HepG2 (cell line): ENCODE data around the gene NAMPT. TPM values are rescaled to one million over a fixed set of nuclear protein-coding genes. Genes with fewer than 3 reads are reported as not detected.

Experiments used
- ATAC-seq: fragments of 200-7000 bp; cut with Tn5 transposase; 3 replicates; pipeline ENCODE4 v1.9.1; 2020; ENCODE audit warnings: mild to moderate bottlenecking, moderate library complexity
- Bru-seq: library from RNA; stranded (reverse); fragments of 400-500 nt; gene quantifications from one replicate; lab custom pipeline; 2021; lab: Mats Ljungman, UMichigan
- BruChase-seq, 2 experiments: library from RNA; stranded (reverse); fragments of 400-500 nt; gene quantifications; one replicate each; lab custom pipeline; 2021; lab: Mats Ljungman, UMichigan
- BruUV-seq: library from RNA; stranded (reverse); fragments of 400-500 nt; replicated peaks from 2 replicates; lab custom pipeline; 2021; lab: Mats Ljungman, UMichigan
- CTCF ChIA-PET: fragments of 300-600 bp; formaldehyde crosslinking; extraction: SDS; loops from one replicate; lab custom pipeline; 2021; ENCODE audit warnings: low total read pairs, inconsistent platforms, low intra/inter-chr PET ratio; lab: Yijun Ruan, JAX
- POLR2A ChIA-PET: fragments of 350-600 bp; sonication (Branson Sonifier 250); formaldehyde crosslinking; loops from one replicate; lab custom pipeline; 2020; ENCODE audit warnings: antibody characterized with exemption, inconsistent platforms; lab: Yijun Ruan, JAX
- DNase-seq: peaks from one replicate; pipeline ENCODE4 v3.0.0-alpha.2; 2015; ENCODE audit warnings: low spot score
- FAIRE-seq: peaks from 3 replicates; lab custom pipeline; 2011; peaks lifted over from hg19 to GRCh38; lab: Jason Lieb, UNC
- H2AFZ ChIP-seq: one replicate; pipeline ENCODE4 v1.6.1; 2011; ENCODE audit warnings: low read length, inconsistent platforms
- H3K27ac ChIP-seq: fragments of 300-600 bp; 3 replicates; pipeline ENCODE4 v1.8.0; 2011; ENCODE audit warnings: mixed run types, mild to moderate bottlenecking, mixed read lengths, low read length, inconsistent platforms; ENCODE audit not compliant: insufficient read depth; ENCODE audit errors: extremely low read length
- H3K27me3 ChIP-seq, 2 experiments: fragments of 200-600 bp in 1 of 2; 2 replicates in 1 of 2; 3 replicates in 1 of 2; pipeline versions ENCODE4 v1.6.0 to v1.8.0; 2011; ENCODE audit warnings: low read length in 2 of 2, mild to moderate bottlenecking in 2 of 2, moderate library complexity in 2 of 2, inconsistent platforms in 1 of 2; ENCODE audit not compliant: insufficient read depth in 2 of 2, control insufficient read depth in 1 of 2
- H3K36me3 ChIP-seq, 2 experiments: fragments of 200-600 bp in 1 of 2; replicated peaks in 1 of 2; 2 replicates in 1 of 2; 3 replicates in 1 of 2; pipeline versions ENCODE4 v1.5.1 to v1.8.0; 2011; ENCODE audit warnings: low read length in 2 of 2, inconsistent platforms in 1 of 2; ENCODE audit not compliant: insufficient read depth in 2 of 2, control insufficient read depth in 1 of 2
- H3K4me1 ChIP-seq: 2 replicates; pipeline ENCODE4 v1.5.1; 2012; ENCODE audit warnings: low read length, inconsistent platforms; ENCODE audit not compliant: insufficient read depth
- H3K4me2 ChIP-seq: 2 replicates; pipeline ENCODE4 v1.6.0; 2011; ENCODE audit warnings: low read depth, low read length, inconsistent platforms
- H3K4me3 ChIP-seq, 3 experiments: fragments of 200-600 bp in 1 of 3; sonication (generic), shearing (Covaris generic) in 1 of 3; replicated peaks in 1 of 3; 2 replicates each; pipeline ENCODE4 v1.5.1; 2011 to 2016; ENCODE audit warnings: low read length in 3 of 3, inconsistent platforms in 2 of 3, low read depth in 2 of 3, mild to moderate bottlenecking in 2 of 3, control low read depth in 1 of 3, mixed read lengths in 1 of 3; ENCODE audit not compliant: insufficient read depth in 1 of 3
- H3K79me2 ChIP-seq: one replicate; pipeline ENCODE4 v1.6.1; 2011; ENCODE audit warnings: low read length, inconsistent platforms; ENCODE audit not compliant: insufficient read depth
- H3K9ac ChIP-seq: 2 replicates; pipeline ENCODE4 v1.6.0; 2011; ENCODE audit warnings: mild to moderate bottlenecking, low read depth, low read length, inconsistent platforms; ENCODE audit not compliant: insufficient read depth
- H3K9me3 ChIP-seq: 2 replicates; pipeline ENCODE4 v1.5.1; 2012; ENCODE audit warnings: mild to moderate bottlenecking, low read length
- H4K20me1 ChIP-seq: 2 replicates; pipeline ENCODE4 v1.6.0; 2011; ENCODE audit warnings: inconsistent platforms, mild to moderate bottlenecking, low read length, moderate library complexity; ENCODE audit not compliant: insufficient read depth
- CBFB ChIP-seq: sonication (generic); formaldehyde crosslinking; IDR thresholded peaks from 2 replicates; pipeline ENCODE4 v1.4.0; 2020; ENCODE audit warnings: missing genetic modification reagents
- KAT8 ChIP-seq: IDR thresholded peaks from 2 replicates; pipeline ENCODE4 v1.6.1; 2016; ENCODE audit warnings: missing genetic modification reagents, missing compliant biosample characterization
- NFYB ChIP-seq: sonication (generic); formaldehyde crosslinking; IDR thresholded peaks from 2 replicates; pipeline ENCODE4 v1.4.0; 2020; ENCODE audit warnings: missing genetic modification reagents
- PCBP1 ChIP-seq: fragments of 200-400 bp; formaldehyde crosslinking; IDR thresholded peaks from 2 replicates; pipeline ENCODE4 v1.6.1; 2017; ENCODE audit warnings: mild to moderate bottlenecking, low read depth, low read length, borderline replicate concordance
- POLR2A ChIP-seq, 2 experiments: IDR thresholded peaks; 2 replicates each; pipeline ENCODE4 v1.6.1; 2011; ENCODE audit warnings: low read depth in 2 of 2, low read length in 2 of 2, mild to moderate bottlenecking in 1 of 2, moderate library complexity in 1 of 2; ENCODE audit not compliant: insufficient read depth in 1 of 2
- RBFOX2 ChIP-seq: fragments of 200-400 bp; formaldehyde crosslinking; IDR thresholded peaks from 2 replicates; pipeline ENCODE4 v1.6.1; 2017; ENCODE audit warnings: low read depth, mild to moderate bottlenecking, low read length
- SMAD1 ChIP-seq: sonication (generic); formaldehyde crosslinking; IDR thresholded peaks from 2 replicates; pipeline ENCODE4 v1.4.0; 2020; ENCODE audit warnings: missing genetic modification reagents, low read depth, mild to moderate bottlenecking, borderline replicate concordance
- SMARCE1 ChIP-seq: fragments of 450-650 bp; IDR thresholded peaks from 2 replicates; pipeline ENCODE4 v1.6.1; 2017; ENCODE audit warnings: borderline replicate concordance
- TBX3 ChIP-seq: fragments of 450-650 bp; IDR thresholded peaks from 2 replicates; pipeline ENCODE4 v1.6.1; 2017; ENCODE audit warnings: antibody characterized with exemption, mild to moderate bottlenecking, inconsistent platforms, borderline replicate concordance
- ZNF12 ChIP-seq: sonication (generic); formaldehyde crosslinking; IDR thresholded peaks from 2 replicates; pipeline ENCODE4 v1.5.0; 2020; ENCODE audit warnings: missing genetic modification reagents
- ZNF629 ChIP-seq: sonication (generic); formaldehyde crosslinking; conservative IDR thresholded peaks from 2 replicates; pipeline ENCODE4 v1.5.0; 2020; ENCODE audit warnings: missing genetic modification reagents
- ZNF777 ChIP-seq: sonication (generic); formaldehyde crosslinking; IDR thresholded peaks from 2 replicates; pipeline ENCODE4 v1.4.0; 2020; ENCODE audit warnings: missing genetic modification reagents
- WGBS: methylation state at CpG from one replicate; pipeline ENCODE4 v1.1.6; 2017; ENCODE audit warnings: low lambda C conversion rate; 5-methylcytosine and 5-hydroxymethylcytosine counted together
- in situ Hi-C: cut with HindIII; loops from 2 replicates; pipeline ENCODE4 v1.10.0; 2017; ENCODE audit warnings: low pct_unique_long_range_greater_than_20kb; ENCODE audit not compliant: extremely low pct_ligation_motif_present
- intact Hi-C: fragments of 100-400 bp; cut with micrococcal nuclease; formaldehyde crosslinking; loops from one replicate; pipeline ENCODE4 v1.10.0; 2022; ENCODE audit not compliant: unreplicated experiment
- long read RNA-seq, 2 experiments: library from RNA in 1 of 2; library from polyadenylated mRNA in 1 of 2; stranded (forward) in 1 of 2; unstranded in 1 of 2; transcript quantifications; one replicate each; pipeline ENCODE4 v2.0.0, GENCODE V29; 2019 to 2022
- polyA minus RNA-seq, 3 experiments: library from RNA; depleted of rRNA, polyadenylated mRNA; stranded (reverse); fragments of >200 nt; gene quantifications; 2 replicates each; pipeline ENCODE4 v1.2.3, GENCODE V29; 2011; ENCODE audit warnings: low replicate concordance in 1 of 3
- polyA plus RNA-seq, 8 experiments: library from polyadenylated mRNA; depleted of rRNA in 3 of 8; stranded (reverse) in 7 of 8; unstranded in 1 of 8; fragments of >200 nt; fragmentation: Illumina TruSeq in 4 of 8; extraction: Trizol in 4 of 8; gene quantifications; 2 replicates each; pipeline versions ENCODE4 v1.2.1 to v1.2.3, GENCODE V29; 2011 to 2016; ENCODE audit warnings: low read depth in 4 of 8, missing spikeins in 1 of 8, mixed read lengths in 1 of 8; ENCODE audit not compliant: insufficient read depth in 1 of 8
- total RNA-seq, 5 experiments: library from RNA; depleted of rRNA; stranded (reverse); fragments of >200 nt; fragmentation: Illumina TruSeq; extraction: Trizol; gene quantifications; 2 replicates each; pipeline ENCODE4 v1.2.3, GENCODE V29; 2016; ENCODE audit warnings: low read depth in 1 of 5
- TF ChIP-seq, protein P1 (sequence below): IDR thresholded peaks from 2 replicates; pipeline ENCODE4 v1.6.1; 2016; ENCODE audit warnings: mild to moderate bottlenecking, missing biosample characterization, missing genetic modification reagents
- TF ChIP-seq, protein P2 (sequence below): sonication (generic); formaldehyde crosslinking; IDR thresholded peaks from 2 replicates; pipeline ENCODE4 v1.9.0; 2022; ENCODE audit warnings: low read depth, missing genetic modification reagents
- TF ChIP-seq, protein P3 (sequence below): sonication (generic); formaldehyde crosslinking; IDR thresholded peaks from 2 replicates; pipeline ENCODE4 v1.9.0; 2021; ENCODE audit warnings: missing genetic modification reagents, mild to moderate bottlenecking, borderline replicate concordance
- TF ChIP-seq, protein P4 (sequence below), 2 experiments: fragments of 450-650 bp in 1 of 2; sonication (generic) in 1 of 2; formaldehyde crosslinking; IDR thresholded peaks; 2 replicates each; pipeline versions ENCODE4 v1.5.0 to v1.8.0; 2020 to 2022; ENCODE audit warnings: mild to moderate bottlenecking in 1 of 2, missing genetic modification reagents in 1 of 2

NAMPT gene
- total RNA-seq (2016; rRNA removed; fragmentation: Illumina TruSeq; extraction: Trizol) = 67.7 and 105 TPM in 2 replicates
- 13.0 and 13.4 TPM in 2 replicates for total RNA-seq (2016; cell fraction: cytosol; rRNA removed; fragmentation: Illumina TruSeq; extraction: Trizol; ENCODE audit: low read depth)
- total RNA-seq (2016; cell fraction: insoluble cytoplasmic fraction; rRNA removed; fragmentation: Illumina TruSeq; extraction: Trizol) = 64.2 and 94.5 TPM in 2 replicates
- 33.7 and 41.5 TPM in 2 replicates for total RNA-seq (2016; cell fraction: membrane; rRNA removed; fragmentation: Illumina TruSeq; extraction: Trizol)
- 43.1 and 45.4 TPM in 2 replicates for total RNA-seq (2016; cell fraction: nucleus; rRNA removed; fragmentation: Illumina TruSeq; extraction: Trizol)
- 10.4 and 15.8 TPM in 2 replicates for polyA plus RNA-seq (2011; rRNA removed)
- 6.9 and 10.2 TPM in 2 replicates for polyA plus RNA-seq (2011; cell fraction: cytosol; rRNA removed)
- 4.5 and 9.2 TPM in 2 replicates for polyA plus RNA-seq (2011; cell fraction: nucleus; rRNA removed)
- polyA plus RNA-seq (2012) = 32.6 and 38.7 TPM in 2 replicates
- 7.8 and 8.1 TPM in 2 replicates for polyA plus RNA-seq (2016; cell fraction: cytosol; fragmentation: Illumina TruSeq; extraction: Trizol; ENCODE audit: low read depth)
- 74.3 and 76.8 TPM in 2 replicates for polyA plus RNA-seq (2016; cell fraction: insoluble cytoplasmic fraction; fragmentation: Illumina TruSeq; extraction: Trizol; ENCODE audit: low read depth)
- 14.5 and 16.2 TPM in 2 replicates for polyA plus RNA-seq (2016; cell fraction: membrane; fragmentation: Illumina TruSeq; extraction: Trizol; ENCODE audit: low read depth)
- 23.2 and 29.2 TPM in 2 replicates for polyA plus RNA-seq (2016; cell fraction: nucleus; fragmentation: Illumina TruSeq; extraction: Trizol; ENCODE audit: insufficient read depth, low read depth)
- polyA minus RNA-seq (2011; rRNA and poly(A)+ RNA removed; ENCODE audit: low replicate concordance) = 7.5 and 29.2 TPM in 2 replicates
- 43.6 and 50.5 TPM in 2 replicates for polyA minus RNA-seq (2011; cell fraction: cytosol; rRNA and poly(A)+ RNA removed)
- polyA minus RNA-seq (2011; cell fraction: nucleus; rRNA and poly(A)+ RNA removed) = 56.3 and 66.5 TPM in 2 replicates
- percentile 86 among the genes with signal in this experiment for Bru-seq, nascent RNA
- percentile 87 among the genes with signal in this experiment for BruChase-seq, experiment 1, labeled RNA remaining after a 6-hour chase
- percentile 83 among the genes with signal in this experiment for BruChase-seq, experiment 2, labeled RNA remaining after a 2-hour chase
- long read RNA-seq, experiment 1, full-length matches to known transcripts = 30 of 39 reads
- long read RNA-seq, experiment 1, partial matches to known transcripts = 4 of 39 reads
- long read RNA-seq, experiment 1, other reads (novel, unspliced or antisense) = 5 of 39 reads
- long read RNA-seq, experiment 2, full-length matches to known transcripts = 19 of 46 reads
- long read RNA-seq, experiment 2, partial matches to known transcripts = 9 of 46 reads
- long read RNA-seq, experiment 2, other reads (novel, unspliced or antisense) = 18 of 46 reads

GRCh38 chr7:106284714-106285050 lies at the start of gene NAMPT:
Gene NAMPT, minus strand, starts transcription at chr7:106284983. Its CDS starts 99 bp downstream, at chr7:106284884.
- in situ Hi-C loops (no loop called here), intact Hi-C loops (loop anchor here (2.0 to 10.0 kb wide), 2 partner anchors 42 to 880 kb away; partner anchors contain the start of gene HBP1)
- DNase-seq (no peak), FAIRE-seq (no peak), ATAC-seq (no peak)
- Histone ChIP-seq H3K79me2 (peaks cover 44% of the 10 kb centered on the region), H3K4me3 (peak within 1 kb of the TSS; percentile 83 to 90 (median 88)), H3K27ac (peak within 1 kb of the TSS; percentile 85), H4K20me1 (peaks cover 9% of the 10 kb centered on the region; the same call in 1 of the 2 replicates), H3K4me2 (peak within 1 kb of the TSS; percentile 89), H2AFZ (peak within 1 kb of the TSS; percentile 71), H3K4me1 (peaks cover 47% of the 10 kb centered on the region), H3K27me3 (no peaks in the 10 kb centered on the region), H3K9ac (peak within 1 kb of the TSS; percentile 76), H3K36me3 (no peaks in the 10 kb centered on the region), H3K9me3 (no peaks in the 10 kb centered on the region)
- POLR2A ChIA-PET = interaction anchor here (0.9 to 1.4 kb wide), 9 partner anchors 11 to 884 kb away, joined by 3 to 8 read pairs (median 5); partner anchors contain the start of genes EFCAB10, HBP1 and SYPL1
- no TSS peak for BruUV-seq
- CTCF ChIA-PET = no interaction called here
- WGBS = 3% methylated on average over 8 of the region's 32 CpGs
- TF ChIP-seq POLR2A (IDR thresholded peaks at IDR 0.05; ENCODE audit: insufficient read depth in 1 of 2, low read depth in 2 of 2, low read length in 2 of 2) = peak; percentile 67 to 80
- no peak for TF ChIP-seq NFYB (CRISPR knock-in tag)
- no peak for TF ChIP-seq ZNF777
- TF ChIP-seq, protein P1, sequence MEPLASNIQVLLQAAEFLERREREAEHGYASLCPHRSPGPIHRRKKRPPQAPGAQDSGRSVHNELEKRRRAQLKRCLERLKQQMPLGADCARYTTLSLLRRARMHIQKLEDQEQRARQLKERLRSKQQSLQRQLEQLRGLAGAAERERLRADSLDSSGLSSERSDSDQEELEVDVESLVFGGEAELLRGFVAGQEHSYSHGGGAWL (CRISPR knock-in tag) = no peak
- TF ChIP-seq RBFOX2 = peak; percentile 84
- TF ChIP-seq SMARCE1 = no peak
- no peak for TF ChIP-seq ZNF629 (CRISPR knock-in tag)
- TF ChIP-seq KAT8 (CRISPR knock-in tag) = no peak
- TF ChIP-seq, protein P2, sequence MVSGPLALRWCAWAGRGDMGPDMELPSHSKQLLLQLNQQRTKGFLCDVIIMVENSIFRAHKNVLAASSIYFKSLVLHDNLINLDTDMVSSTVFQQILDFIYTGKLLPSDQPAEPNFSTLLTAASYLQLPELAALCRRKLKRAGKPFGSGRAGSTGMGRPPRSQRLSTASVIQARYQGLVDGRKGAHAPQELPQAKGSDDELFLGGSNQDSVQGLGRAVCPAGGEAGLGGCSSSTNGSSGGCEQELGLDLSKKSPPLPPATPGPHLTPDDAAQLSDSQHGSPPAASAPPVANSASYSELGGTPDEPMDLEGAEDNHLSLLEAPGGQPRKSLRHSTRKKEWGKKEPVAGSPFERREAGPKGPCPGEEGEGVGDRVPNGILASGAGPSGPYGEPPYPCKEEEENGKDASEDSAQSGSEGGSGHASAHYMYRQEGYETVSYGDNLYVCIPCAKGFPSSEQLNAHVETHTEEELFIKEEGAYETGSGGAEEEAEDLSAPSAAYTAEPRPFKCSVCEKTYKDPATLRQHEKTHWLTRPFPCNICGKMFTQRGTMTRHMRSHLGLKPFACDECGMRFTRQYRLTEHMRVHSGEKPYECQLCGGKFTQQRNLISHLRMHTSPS (CRISPR knock-in tag) = no peak
- TF ChIP-seq, protein P3, sequence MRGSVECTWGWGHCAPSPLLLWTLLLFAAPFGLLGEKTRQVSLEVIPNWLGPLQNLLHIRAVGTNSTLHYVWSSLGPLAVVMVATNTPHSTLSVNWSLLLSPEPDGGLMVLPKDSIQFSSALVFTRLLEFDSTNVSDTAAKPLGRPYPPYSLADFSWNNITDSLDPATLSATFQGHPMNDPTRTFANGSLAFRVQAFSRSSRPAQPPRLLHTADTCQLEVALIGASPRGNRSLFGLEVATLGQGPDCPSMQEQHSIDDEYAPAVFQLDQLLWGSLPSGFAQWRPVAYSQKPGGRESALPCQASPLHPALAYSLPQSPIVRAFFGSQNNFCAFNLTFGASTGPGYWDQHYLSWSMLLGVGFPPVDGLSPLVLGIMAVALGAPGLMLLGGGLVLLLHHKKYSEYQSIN (CRISPR knock-in tag) = no peak
- TF ChIP-seq TBX3 = no peak
- TF ChIP-seq, protein P4, sequence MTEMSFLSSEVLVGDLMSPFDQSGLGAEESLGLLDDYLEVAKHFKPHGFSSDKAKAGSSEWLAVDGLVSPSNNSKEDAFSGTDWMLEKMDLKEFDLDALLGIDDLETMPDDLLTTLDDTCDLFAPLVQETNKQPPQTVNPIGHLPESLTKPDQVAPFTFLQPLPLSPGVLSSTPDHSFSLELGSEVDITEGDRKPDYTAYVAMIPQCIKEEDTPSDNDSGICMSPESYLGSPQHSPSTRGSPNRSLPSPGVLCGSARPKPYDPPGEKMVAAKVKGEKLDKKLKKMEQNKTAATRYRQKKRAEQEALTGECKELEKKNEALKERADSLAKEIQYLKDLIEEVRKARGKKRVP (CRISPR knock-in tag; IDR thresholded peaks at IDR 0.05) = 0 out of 4 replicates have a peak, but pooled peaks of 1 of the 2 experiments have one; percentile 15
- TF ChIP-seq SMAD1 (CRISPR knock-in tag) = no peak; the same call in 1 of the 2 replicates
- no peak for TF ChIP-seq CBFB (CRISPR knock-in tag)
- no peak for TF ChIP-seq ZNF12 (CRISPR knock-in tag)
- no peak for TF ChIP-seq PCBP1
